Activated CD8-positive, alpha-beta memory T cell treated with anti-CD3 and anti-CD28 coated beads, Interleukin-2, amount 50 U/mL, for 4 hours (primary cell): ENCODE results near the gene TBX21.
A peak's percentile ranks its signal among the peaks of the same experiment; 100 is the strongest.

Experiments
- DNase-seq: peaks from one replicate; pipeline ENCODE4 v3.0.0-alpha.2; 2020

Gene TBX21

DNA sequence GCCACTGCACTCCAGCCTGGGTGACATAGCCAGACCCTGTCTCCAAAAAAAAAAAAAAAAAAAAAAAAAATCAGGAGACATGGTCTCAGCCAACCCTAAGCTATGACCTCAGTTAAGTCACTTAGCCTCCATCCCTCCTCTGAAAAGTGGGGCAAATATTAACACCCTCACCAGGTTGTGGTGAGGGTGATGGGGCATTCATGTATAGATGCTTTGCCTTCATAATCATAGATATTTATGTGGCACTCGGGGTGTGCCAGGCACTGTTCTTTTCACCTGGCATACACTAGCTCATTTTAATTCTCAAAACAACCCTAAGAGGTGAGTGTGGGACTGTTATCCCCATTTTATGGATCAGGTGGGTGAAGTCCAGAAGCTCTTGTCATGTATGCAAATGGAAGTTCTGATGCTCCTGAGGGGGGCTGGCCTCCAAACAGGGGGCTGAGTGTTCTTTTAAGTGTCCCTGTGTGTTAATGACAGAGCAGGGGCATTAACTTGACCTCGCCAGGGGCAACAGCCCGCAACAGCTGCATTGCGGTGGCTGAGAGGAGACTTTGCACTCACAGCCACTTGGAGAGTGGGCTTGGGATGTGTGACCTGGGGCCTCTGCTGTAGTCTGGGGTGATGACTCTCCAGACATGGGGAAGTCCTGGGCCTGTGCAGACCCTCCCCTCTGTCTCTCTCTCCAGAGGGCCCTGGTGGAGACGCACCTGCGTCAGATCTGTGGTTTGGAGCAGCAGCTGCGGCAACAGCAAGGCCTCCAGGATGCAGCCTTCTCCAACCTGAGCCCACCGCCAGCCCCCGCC lies 34.9 kb upstream of the TBX21 start:
- no peak for DNase-seq

- DNase-seq, result peak; percentile 86
Observed at GRCh38 chr17:47698749-47699535, 34.1 kb upstream of the TBX21 start.

DNA sequence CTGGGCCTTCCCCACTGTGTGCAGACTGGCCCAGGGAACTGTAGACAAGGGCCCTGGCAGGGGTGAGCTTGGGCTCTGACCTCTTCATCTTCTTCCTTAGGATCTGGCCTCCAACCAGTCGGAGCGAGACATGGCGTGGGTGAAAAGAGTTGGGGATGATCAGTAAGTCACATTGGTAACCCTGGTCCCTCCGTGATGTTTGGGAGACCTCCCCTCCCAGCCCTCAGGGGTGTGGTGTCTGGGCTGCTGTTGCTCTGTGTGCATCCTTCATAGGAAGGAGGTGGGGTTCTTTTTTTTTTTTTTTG lies 33.5 kb upstream of the TBX21 start:
- DNase-seq, result no peak

DNA sequence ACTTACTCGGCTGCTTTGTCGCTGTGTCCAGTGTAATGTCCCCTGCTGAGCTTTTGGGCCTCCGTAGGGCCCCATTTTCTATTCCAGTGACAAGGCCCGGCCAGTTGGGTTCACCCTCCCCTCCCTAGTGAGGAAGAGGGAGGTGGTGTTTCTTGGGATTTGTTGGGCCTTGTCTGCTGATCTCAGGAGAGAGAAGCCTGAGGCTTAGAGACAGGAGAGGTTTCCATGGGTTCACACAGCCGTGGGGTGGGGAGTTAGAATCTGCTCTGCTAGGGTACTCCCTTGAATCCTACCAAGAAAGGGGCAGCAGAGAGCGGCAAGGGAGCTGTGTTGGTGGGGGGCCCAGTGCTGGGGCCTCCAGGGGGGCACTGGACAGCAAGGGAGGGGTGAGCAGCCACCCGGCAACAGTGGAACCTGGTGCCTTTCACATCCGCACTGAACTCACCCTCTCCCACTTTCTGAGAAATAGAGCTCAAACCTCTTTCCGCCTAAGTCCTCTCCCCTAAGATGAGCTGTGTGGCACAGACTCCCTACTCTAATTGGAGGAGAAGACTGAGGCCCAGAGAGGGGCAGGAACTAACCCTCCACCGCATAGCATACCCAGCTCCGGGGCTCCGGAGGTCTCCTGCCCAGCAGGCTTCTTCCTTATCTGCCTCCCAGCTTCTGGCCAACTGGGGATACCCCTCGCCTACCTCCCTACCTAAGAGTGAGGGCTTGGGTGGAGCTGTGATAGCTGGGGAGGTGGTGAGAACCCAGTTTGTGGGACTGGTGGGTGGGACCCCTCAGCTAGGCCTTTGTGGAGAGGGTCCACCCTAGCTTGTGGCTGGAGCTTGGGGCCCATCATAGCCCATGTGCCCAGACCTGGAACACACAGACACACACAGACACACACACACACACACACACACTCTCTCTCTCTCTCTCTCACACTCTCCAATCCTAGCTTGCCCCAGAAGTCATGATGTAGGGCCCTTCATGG lies 32.3 kb upstream of the TBX21 start:
- no peak for DNase-seq

DNA sequence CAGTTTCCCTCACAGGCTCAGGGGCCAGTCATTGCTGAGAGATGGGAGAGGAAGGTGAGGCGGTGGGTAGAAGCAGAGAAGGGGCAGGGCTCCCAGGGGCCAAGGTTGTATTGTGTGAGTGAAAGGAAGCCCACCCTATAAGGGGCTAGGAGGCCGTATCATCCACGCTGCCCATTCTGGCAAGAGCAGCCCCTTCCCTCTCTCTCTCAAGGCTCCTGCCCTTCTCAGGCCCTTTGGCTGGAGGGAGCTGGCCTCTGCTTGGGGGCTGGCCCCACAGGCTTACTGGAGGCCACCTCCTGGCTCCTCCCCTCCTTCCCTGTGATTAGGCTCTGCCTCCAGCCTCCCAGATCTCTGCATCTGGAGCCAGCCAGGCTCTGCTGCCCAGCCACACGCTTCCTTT lies 31.4 kb upstream of the TBX21 start:
- no peak for DNase-seq

DNA sequence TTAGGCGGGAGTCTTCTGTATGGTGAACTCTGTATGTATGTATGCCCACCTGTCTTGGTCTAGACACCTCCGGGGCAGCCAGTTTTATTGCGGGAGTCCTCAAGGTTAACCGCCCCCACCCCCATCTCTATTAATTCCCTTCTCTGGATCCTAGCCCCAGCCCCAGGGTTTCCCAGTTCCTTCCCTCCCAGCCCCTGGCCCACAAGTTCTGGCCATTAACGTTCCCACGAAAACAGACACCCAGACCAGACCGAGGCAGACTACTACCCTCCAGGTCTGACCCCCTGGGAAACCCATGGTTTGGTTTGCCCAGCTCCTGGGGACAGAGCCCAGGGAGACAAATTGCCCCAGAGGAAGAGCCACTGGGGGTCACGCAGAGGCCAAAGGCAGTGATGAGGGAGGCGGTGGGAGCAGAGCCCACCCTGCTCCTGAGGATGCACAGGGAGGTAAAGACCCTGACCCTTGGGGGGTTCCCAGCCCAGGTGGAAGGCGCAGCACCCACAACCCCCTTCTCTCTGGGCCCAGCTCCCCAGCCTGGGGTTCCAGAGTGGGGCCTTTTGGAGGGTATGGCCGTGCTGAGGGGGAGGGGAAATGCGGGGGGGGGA lies 30.5 kb upstream of the TBX21 start:
- peak; percentile 18 for DNase-seq

- DNase-seq, result peak; percentile 69
Observed at GRCh38 chr17:47703191-47703591, 29.8 kb upstream of the TBX21 start.

DNA sequence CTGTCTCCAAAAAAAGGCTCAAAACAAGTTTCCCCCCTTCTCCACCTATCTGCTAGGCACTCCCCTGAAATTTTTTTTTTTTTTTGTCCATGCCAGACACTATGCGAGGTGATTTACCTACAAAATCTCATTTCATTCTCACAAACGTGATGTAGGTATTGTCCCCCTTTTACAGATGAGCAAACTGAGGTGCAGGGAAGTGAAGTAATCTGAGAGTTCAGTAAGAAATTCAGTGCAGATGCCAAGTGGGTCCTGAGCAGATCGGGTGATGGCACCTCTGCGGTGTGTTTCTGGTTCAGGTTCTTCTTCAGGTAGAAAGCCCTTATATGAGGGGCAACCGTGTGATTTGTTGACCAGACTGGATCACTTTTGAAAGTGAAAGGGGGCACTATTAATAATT lies 29.4 kb upstream of the TBX21 start:
- DNase-seq, result no peak

- no peak for DNase-seq
Observed at GRCh38 chr17:47704116-47704515, 28.9 kb upstream of the TBX21 start.

DNA sequence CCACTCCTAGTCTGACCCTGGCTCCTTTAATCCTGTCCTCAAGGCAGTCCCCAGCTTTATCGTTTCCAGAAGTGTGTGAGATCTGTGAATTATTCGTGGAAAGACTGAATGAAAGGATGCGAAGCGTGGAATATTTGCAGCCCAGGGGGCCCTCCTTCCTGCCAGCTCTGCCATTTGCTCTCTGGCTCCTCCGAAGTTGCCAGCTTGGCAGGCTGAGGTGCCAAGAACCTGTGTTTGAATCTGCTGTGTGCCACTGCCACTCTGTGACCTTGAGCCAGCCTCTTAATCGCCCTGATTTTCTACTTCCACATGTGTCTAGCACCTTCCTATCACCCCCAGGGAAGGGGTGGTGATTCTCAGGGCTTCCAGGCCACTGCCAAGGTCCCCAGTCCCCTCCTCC lies 28.3 kb upstream of the TBX21 start:
- peak; percentile 14 for DNase-seq

DNA sequence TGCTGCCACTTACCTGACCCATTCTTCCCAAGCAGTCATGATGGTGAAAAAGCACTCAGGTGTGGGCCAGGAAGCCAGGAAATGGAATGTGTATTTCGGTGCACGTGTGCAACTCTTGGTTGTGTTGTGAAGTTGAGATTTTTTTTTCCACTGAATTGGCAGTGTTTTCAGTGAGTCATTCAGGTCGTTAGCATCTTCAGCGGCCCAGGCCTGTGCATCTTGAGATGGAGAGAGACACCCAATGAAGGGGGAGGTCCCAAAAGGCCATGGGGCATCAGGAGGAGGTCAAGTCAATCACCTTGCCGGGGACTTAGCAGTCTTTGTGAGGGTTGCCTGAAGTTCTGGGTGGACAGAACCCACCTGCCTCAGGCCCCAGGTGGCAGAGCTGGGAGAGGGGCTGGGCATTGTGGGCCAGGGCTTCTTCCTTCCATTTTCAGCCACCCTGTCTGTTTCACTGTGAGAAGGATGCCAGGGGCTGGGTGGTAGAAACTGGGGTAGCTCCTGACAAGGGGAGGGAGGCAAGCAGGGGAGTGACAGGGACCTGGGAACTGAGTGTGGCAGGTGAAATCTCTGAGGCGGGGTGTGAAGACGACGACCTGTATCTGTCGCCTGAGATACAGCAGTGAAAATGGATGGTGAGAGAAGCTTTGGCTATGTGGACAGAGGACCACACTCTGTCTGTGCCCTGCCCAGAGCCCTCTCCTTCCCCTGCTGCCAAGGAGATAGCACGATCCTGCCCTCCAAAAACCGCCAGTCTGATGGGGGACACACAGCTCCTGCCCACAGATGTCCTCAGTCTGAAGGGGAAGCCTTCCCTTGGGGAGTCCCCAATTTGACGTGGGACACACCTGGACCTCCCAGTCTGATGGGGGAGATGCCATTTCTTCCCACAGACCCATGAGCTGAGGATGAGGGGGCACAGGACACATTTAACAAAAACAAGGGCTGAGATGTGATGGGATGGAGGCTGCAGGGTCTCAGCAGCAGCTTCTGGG lies 27.2 kb upstream of the TBX21 start:
- DNase-seq, result peak; percentile 57

GRCh38 chr17:47707056-47707804 lies 25.8 kb upstream of the TBX21 start:
- peak; percentile 14 for DNase-seq

DNA sequence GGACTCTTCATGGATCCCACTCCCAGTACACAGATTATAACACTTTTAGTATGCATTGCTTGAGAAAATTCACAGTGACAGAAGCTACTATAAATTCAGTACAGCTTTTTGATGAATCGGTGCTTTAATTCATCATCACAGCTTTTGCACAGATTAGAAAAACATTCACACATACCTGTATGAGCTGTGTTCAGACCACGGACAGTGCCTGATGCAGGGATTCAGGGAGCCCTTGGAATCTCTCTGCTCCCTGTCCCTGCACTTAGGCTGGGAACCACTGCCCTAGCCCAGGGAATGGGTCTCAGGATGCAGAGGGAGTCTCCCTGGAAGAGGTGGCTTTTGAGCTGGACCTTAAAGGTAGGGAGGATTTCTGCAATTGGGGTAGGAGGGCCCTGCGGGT lies 25.2 kb upstream of the TBX21 start:
- DNase-seq, result no peak

GRCh38 chr17:47708312-47708863 lies 24.6 kb upstream of the TBX21 start:
- DNase-seq, result peak; percentile 13

GRCh38 chr17:47708864-47709541 lies 24.0 kb upstream of the TBX21 start:
- no peak for DNase-seq

DNA sequence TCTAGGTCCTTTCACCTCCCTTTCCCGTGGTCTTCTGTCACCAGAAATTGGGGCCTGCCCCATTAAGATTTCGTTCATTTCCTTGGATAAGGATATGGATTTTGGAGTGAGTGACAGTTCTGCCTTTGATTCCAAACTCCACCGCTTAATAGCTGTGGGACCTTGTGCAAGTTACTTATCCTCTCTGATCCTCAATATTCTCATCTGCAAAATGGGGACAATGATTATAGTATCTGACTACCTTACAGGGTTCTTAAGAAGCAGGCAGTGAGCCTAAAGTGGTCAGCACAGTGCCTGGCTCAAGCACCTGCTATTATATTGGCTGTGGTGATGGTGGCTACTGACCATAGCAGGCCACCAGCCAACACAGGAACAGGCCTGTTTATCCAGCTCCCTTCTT lies 23.4 kb upstream of the TBX21 start:
- no peak for DNase-seq

- no peak for DNase-seq
Observed at GRCh38 chr17:47711366-47712099, 21.5 kb upstream of the TBX21 start.

GRCh38 chr17:47712330-47713023 lies 20.6 kb upstream of the TBX21 start:
- no peak for DNase-seq
